NCI-H2029 (cell line): ENCODE measurements around the gene FBXL16.

Source experiments
- DNase-seq: peaks from one replicate; lab custom pipeline; 2025; lab: John Stamatoyannopoulos, UW

FBXL16 gene

GRCh38 chr16:676913-677312 lies 28.7 kb downstream of the FBXL16 start:
- DNase-seq, result peak; percentile 49

- DNase-seq, result no peak
These were observed 29.1 kb downstream of the FBXL16 start for GRCh38 chr16:676565-676902.

- no peak for DNase-seq
These were observed 29.6 kb downstream of the FBXL16 start for GRCh38 chr16:675884-676564.

DNA sequence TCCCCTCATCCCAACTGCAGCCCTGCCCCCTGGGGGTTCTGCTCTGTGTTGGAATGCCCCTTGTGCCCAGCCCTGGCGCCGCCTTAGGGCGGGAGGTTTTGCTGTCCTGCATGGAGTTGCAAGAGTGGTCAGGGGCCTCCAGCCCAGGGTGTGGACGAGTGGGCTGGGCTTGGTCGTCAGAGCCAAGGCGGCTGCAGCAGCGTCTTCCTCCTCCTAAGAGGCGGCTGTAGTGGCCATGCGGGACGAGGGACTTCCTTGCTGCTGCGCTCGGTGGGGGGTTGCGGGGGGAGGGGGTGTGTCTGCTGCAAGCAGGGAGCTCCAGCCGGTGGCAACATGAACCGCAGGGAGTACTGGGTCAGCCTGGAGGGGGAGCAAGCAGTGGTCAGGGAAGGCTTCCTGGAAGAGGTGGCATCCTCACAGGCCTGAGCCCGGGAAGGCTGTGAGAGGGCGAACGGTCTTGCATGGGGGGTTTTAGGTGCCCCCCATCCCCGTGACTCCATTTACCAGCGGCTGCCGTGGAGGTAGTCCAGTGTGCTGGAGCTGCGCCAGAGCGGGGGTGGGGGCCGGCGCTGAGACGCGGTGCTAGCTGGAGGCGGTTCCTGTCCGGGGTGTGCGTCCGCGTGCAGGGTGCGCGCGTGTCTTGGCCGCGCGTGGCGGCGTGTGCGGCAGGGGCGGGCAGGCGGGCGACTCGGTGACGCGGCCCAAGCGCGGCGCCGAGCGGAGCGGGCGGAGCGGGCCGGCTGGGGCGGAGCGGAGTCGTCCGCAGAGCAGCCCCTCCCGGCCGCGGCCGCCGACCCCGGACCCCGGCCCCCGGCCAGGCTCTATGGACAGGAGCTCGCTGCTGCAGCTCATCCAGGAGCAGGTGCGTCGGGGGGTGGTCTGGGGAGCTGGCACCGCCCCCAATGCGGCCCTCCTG lies 30.4 kb downstream of the FBXL16 start, which contains the start of gene RHBDL1:
TSS of gene RHBDL1 (plus strand) at position 704 of the 916 bp plus-strand sequence. CDS start at position 824, 120 bp downstream.
- no peak for DNase-seq

DNA sequence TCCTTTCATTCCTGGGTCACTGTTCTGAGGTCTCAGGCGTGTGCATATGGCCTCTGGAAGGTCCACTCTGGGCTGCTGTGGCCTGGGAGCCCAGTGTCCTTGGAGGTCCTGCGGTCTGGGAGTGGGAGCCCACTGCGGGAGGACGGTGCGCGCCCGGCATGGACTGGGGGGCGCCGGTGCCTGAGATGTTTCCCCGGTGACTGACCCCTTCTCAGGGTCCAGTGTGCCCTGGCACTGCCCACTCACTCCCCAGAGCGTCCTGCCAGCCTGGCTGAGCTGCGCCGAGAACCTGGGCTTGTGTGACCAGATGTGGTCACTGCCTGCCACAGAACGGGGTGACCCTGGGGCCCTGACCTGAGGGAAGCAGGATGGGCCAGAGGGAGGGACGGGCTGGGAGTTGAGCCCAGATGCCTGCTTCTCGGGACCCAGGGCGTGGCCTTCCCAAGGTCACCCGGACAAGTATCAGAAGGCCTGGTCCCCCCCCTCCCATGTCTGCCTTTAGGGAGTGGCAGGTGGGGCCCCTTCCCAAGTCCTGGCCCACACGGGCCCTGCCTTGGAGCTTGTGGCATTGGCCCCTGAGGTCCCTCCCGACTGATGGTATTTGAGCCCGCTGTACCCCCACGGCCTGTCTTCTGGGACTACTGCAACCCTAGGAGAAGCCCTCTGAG lies 31.3 kb downstream of the FBXL16 start:
- DNase-seq, result no peak

DNA sequence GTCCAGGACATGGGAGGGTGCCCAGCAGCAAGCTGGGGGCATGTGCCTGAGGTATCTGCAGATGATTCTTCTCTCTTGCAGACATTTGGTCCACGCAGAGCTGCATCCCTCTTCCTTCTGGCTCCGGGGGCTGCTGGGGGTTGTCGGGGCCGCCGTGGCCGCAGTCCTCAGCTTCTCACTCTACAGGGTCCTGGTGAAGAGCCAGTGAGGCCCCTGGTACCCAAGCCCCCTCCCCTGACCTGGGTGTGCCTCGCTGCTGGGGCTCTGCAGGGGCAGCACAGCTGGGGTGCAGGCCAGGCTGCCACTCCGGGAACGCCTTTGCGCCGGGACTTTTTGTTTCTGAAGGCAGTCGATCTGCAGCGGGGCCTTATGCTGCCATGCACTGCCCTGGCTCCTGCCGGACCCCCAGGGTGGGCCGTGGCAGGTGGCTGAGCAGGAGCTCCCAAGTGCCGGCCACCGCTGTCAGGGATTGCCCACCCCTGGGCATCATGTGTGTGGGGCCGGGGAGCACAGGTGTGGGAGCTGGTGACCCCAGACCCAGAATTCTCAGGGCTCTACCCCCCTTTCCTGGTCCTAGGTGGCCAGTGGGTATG lies 32.1 kb downstream of the FBXL16 start:
- no peak for DNase-seq

GRCh38 chr16:672851-673250 lies 32.8 kb downstream of the FBXL16 start:
- DNase-seq, result no peak

DNA sequence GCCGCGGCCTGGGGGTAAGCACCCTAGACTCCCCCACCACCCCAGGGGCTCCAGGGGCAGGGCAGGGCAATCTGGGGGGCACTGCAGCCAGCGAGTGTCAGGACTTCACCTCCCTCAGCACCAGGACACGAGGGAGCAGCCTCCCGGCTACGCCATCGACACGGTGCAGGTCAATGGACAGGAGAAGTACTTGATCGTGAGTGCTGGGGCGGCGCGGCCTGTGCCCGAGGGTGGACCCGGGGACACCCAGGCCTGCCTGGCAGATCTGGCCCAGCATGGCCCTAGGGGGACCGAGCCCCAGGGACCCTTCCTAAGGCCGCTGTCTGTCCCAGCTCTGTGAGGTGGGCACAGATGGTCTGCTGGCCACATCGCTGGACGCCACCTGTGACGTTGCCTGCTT lies 33.2 kb downstream of the FBXL16 start:
- DNase-seq, result no peak

GRCh38 chr16:671353-672131 lies 34.1 kb downstream of the FBXL16 start:
- no peak for DNase-seq

DNA sequence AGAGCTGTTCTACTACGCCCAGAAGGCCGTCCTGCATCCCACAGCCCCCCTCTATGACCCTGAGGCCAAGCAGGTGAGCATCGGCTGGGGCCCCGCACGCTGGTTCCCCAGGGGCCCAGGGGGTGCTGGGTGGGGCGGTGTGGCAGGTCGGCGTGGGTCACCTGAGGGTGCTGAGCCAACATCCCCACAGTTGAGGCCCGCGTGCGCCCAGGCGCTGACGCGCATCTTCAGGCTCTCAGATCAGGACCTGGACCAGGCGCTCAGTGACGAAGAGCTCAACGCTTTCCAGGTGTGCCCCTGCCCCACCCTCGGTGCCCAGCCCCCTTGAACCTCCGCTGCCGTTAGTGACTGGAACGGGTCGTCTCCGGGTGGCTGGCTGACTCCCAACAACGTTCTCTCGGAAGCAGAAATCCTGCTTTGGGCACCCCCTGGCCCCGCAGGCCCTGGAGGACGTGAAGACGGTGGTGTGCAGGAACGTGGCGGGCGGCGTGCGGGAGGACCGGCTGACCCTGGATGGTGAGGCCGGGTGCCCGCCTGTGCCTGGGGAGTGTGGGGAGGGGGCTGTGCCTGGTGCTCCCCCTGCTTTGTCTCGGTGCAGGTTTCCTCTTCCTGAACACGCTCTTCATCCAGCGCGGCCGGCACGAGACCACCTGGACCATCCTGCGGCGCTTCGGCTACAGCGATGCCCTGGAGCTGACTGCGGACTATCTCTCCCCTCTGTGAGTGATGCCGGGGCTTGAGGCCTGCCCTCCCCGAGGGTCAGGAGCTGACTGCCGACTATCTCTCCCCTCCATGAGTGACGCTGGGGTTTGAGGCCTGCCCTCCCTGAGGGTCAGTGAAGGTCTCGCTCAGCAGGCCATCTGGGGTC lies 34.9 kb downstream of the FBXL16 start:
- DNase-seq, result no peak

- no peak for DNase-seq
These were observed 35.9 kb downstream of the FBXL16 start for GRCh38 chr16:669666-670065.

GRCh38 chr16:668519-669171 lies 37.0 kb downstream of the FBXL16 start:
- no peak for DNase-seq

GRCh38 chr16:667780-668518 lies 37.7 kb downstream of the FBXL16 start, which contains the start of gene RHOT2:
TSS of gene RHOT2 (plus strand) at chr16:668132. CDS start at chr16:668200, 68 bp downstream.
- DNase-seq, result peak; percentile 78

DNA sequence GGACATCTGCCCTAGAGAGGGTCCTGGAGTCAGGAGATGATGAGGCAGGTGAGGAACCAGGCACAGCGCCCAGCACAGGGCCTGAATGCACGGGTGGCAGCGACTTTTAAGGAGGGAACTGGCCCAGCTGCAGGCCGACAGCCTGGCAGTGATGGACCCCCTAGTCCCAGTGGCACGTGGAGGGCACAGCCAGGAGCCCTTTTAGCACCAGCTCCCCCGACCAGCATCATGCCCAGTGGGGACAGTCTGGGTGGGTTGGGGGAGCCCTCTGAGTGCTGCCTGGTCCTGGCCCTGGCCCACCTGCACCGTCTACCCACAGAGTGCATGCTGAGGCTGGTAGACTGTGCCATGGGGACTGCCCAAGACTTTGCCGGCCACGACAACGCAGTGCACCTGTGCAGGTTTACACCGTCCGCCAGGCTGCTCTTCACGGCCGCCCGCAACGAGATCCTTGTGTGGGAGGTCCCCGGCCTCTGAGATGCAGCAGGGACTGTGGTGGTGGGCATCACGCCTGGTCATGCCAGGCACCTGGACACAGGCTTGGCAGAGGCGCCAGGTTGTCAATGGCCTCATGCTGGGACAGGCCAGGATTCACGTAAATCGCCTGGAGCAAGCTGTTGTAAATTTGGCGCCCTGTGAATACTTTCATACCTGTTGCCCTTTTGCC lies 38.4 kb downstream of the FBXL16 start:
- no peak for DNase-seq

- DNase-seq, result no peak
These were observed 39.0 kb downstream of the FBXL16 start for GRCh38 chr16:666572-666971.

DNA sequence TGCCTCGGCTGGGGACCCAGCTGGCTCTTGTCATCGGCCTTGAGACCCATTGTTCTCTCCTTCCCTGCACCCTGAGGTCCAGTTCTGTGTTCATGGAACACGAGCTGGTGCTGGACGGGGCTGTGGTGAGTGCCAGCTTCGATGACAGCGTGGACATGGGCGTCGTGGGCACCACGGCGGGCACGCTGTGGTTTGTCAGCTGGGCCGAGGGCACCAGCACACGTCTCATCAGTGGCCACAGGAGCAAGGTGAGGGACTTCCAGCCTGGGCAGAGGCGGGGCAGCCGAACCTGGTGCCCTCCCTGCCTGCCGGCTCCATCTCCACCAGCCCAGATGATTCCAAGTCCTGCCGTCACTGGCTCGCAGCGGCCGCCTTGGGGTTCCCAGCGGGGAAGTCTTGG lies 43.0 kb downstream of the FBXL16 start:
- DNase-seq, result no peak

- no peak for DNase-seq
These were observed 43.5 kb downstream of the FBXL16 start for GRCh38 chr16:662095-662494.

GRCh38 chr16:661184-661821 lies 44.3 kb downstream of the FBXL16 start:
- DNase-seq, result no peak
